GM23248 (cell line): Measurements from ENCODE around the gene SIPA1L3. TPM values are rescaled to one million over a fixed set of nuclear protein-coding genes. Genes with fewer than 3 reads are reported as not detected.

Source experiments
- DNase-seq: peaks from one replicate; pipeline ENCODE4 v3.0.0-alpha.2; 2015
- H2AFZ ChIP-seq: fragments of 200-600 bp; sonication (generic); 2 replicates; pipeline ENCODE4 v1.6.1; 2016; ENCODE audit warnings: antibody characterized with exemption
- H3F3A ChIP-seq: fragments of 200-600 bp; sonication (generic); 2 replicates; pipeline ENCODE4 v1.6.1; 2016; ENCODE audit warnings: mild to moderate bottlenecking, antibody characterized with exemption, mixed run types; ENCODE audit not compliant: insufficient read depth
- H3K27ac ChIP-seq: fragments of 200-600 bp; sonication (generic); 2 replicates; pipeline ENCODE4 v1.5.1; 2016; ENCODE audit warnings: mild to moderate bottlenecking
- H3K27me3 ChIP-seq: fragments of 200-600 bp; sonication (generic); replicated peaks from 2 replicates; pipeline ENCODE4 v1.6.1; 2016; ENCODE audit warnings: mild to moderate bottlenecking; ENCODE audit not compliant: insufficient read depth
- H3K36me3 ChIP-seq: fragments of 200-600 bp; sonication (generic); 2 replicates; pipeline ENCODE4 v1.6.1; 2016; ENCODE audit warnings: low read depth, mild to moderate bottlenecking
- H3K4me1 ChIP-seq: fragments of 200-600 bp; sonication (generic); 2 replicates; pipeline ENCODE4 v1.6.1; 2016; ENCODE audit warnings: mild to moderate bottlenecking; ENCODE audit not compliant: insufficient read depth
- H3K4me2 ChIP-seq: fragments of 200-600 bp; sonication (generic); one replicate; pipeline ENCODE4 v1.6.1; 2016; ENCODE audit warnings: mild to moderate bottlenecking; ENCODE audit not compliant: unreplicated experiment
- H3K4me3 ChIP-seq: fragments of 200-600 bp; sonication (generic); 2 replicates; pipeline ENCODE4 v1.5.1; 2016; ENCODE audit warnings: mild to moderate bottlenecking
- H3K79me2 ChIP-seq: fragments of 200-600 bp; sonication (generic); 2 replicates; pipeline ENCODE4 v1.6.1; 2016; ENCODE audit warnings: mild to moderate bottlenecking; ENCODE audit not compliant: insufficient read depth
- H3K9ac ChIP-seq: fragments of 200-600 bp; sonication (generic); 2 replicates; pipeline ENCODE4 v1.6.1; 2016; ENCODE audit warnings: mild to moderate bottlenecking
- H3K9me2 ChIP-seq: fragments of 200-600 bp; sonication (generic); 2 replicates; pipeline ENCODE4 v1.6.1; 2016; ENCODE audit warnings: mixed run types, mild to moderate bottlenecking, moderate library complexity; ENCODE audit not compliant: insufficient read depth
- H3K9me3 ChIP-seq: fragments of 200-600 bp; sonication (generic); one replicate; pipeline ENCODE4 v1.6.1; 2017; ENCODE audit warnings: low read depth
- H4K20me1 ChIP-seq: fragments of 200-600 bp; sonication (generic); 2 replicates; pipeline ENCODE4 v1.6.0; 2016; ENCODE audit not compliant: insufficient read depth
- EZH2 ChIP-seq: fragments of 200-600 bp; sonication (generic); IDR thresholded peaks from 2 replicates; pipeline ENCODE4 v1.6.1; 2018; ENCODE audit warnings: antibody characterized with exemption, mild to moderate bottlenecking; ENCODE audit not compliant: insufficient read depth, poor library complexity, severe bottlenecking
- EZH2phosphoT487 ChIP-seq: fragments of 200-600 bp; sonication (generic); IDR thresholded peaks from 2 replicates; pipeline ENCODE4 v1.6.1; 2018; ENCODE audit warnings: antibody characterized with exemption, moderate library complexity, mild to moderate bottlenecking, low read depth; ENCODE audit not compliant: insufficient read depth
- WGBS, 2 experiments: methylation state at CpG; one replicate each; pipeline ENCODE4 v1.1.6; 2015 to 2017; ENCODE audit warnings: low lambda C conversion rate in 2 of 2, low coverage in 1 of 2; ENCODE audit errors: missing lambda C conversion rate in 2 of 2; 5-methylcytosine and 5-hydroxymethylcytosine counted together
- in situ Hi-C: fragments of 300-500 bp; cut with MboI; formaldehyde crosslinking; loops from 2 replicates; pipeline ENCODE4 v1.15.0; 2020
- polyA plus RNA-seq: library from polyadenylated mRNA; unstranded; fragments of >200 nt; fragmentation: Nextera tagmentation; extraction: Ambion mirVana; gene quantifications from 2 replicates; pipeline ENCODE4 v1.2.1, GENCODE V29; 2016
- total RNA-seq: library from RNA; depleted of rRNA; stranded (reverse); fragments of >200 nt; shearing (Covaris generic); gene quantifications from 2 replicates; pipeline ENCODE4 v1.2.3, GENCODE V29; 2014

SIPA1L3 gene
- total and polyA plus RNA-seq, 2 experiments from 2014 or later, result 3.7 to 12.1 TPM

DNA sequence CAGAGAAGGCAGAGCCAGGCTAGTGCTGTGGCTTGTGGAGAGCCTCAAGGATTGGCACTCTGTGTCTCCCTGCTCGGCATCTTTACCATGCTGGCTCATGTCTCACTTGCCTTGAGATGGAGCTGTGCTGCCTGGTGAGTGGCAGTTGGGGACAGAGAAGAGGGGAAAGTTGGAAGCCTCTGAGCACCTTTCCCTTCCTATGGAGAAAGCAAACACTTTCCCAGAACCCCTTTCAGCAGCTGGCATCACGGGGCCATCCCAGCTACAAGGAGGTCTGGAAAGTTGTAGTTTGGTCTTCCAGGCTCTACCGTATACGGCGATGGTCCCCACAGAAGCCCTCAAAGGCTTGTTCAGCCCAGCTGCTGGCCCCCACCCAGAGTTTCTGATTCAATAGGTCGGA lies 258.3 kb downstream of the SIPA1L3 start:
- H3K4me2 ChIP-seq, result no peak overlapping the region
- H3K27me3 ChIP-seq, result no peaks in the 10 kb centered on the region
- no peaks in the 10 kb centered on the region for H4K20me1 ChIP-seq
- H3K4me1 ChIP-seq, result no peaks in the 10 kb centered on the region
- no peak overlapping the region for H3K27ac ChIP-seq
- H3F3A ChIP-seq, result no peaks in the 10 kb centered on the region
- no peaks in the 10 kb centered on the region for H3K79me2 ChIP-seq
- no peak overlapping the region for H3K9ac ChIP-seq
- no peak overlapping the region for H3K4me3 ChIP-seq
- 97 to 98% methylated on average over 6 of the region's 6 CpGs for WGBS, 2 experiments
- in situ Hi-C loops, result no loop called here
- H2AFZ ChIP-seq, result no peak overlapping the region
- TF ChIP-seq EZH2phosphoT487 (no peak), EZH2 (no peak)
- H3K9me2 ChIP-seq, result no peaks in the 10 kb centered on the region
- peaks cover 19% of the 10 kb centered on the region; the same call in 1 of the 2 replicates for H3K36me3 ChIP-seq
- no peaks in the 10 kb centered on the region for H3K9me3 ChIP-seq
- DNase-seq, result no peak

DNA sequence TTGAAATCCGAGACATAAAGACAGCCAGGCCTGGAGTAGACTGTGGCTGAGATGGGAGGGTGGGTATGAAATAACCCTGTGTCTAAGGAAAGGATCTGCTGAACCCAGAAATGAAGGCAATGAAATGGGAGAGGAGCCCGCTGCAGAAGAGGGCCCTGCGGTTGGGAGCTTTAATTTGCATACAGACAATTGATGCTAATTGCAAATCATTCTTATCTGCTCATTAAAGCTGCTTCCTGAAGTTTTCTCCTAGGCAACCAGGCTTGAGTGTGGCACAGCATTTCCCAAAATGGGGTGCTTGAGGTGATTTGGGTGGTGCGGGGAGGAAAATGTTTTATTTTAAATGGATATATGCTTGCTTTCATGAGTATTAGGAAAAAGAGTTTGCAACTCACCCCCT lies 261.6 kb downstream of the SIPA1L3 start:
- Histone ChIP-seq H2AFZ (no peak overlapping the region), H3K27ac (no peak overlapping the region), H3K4me1 (peaks cover 2% of the 10 kb centered on the region), H3K36me3 (no peaks in the 10 kb centered on the region), H3K9me2 (no peaks in the 10 kb centered on the region), H4K20me1 (no peaks in the 10 kb centered on the region), H3K9me3 (no peaks in the 10 kb centered on the region), H3K27me3 (no peaks in the 10 kb centered on the region), H3F3A (0 out of 2 replicates have a peak, but pooled peaks cover 7% of the 10 kb centered on the region), H3K4me3 (no peak overlapping the region), H3K79me2 (no peaks in the 10 kb centered on the region), H3K9ac (no peak overlapping the region), H3K4me2 (no peak overlapping the region)
- TF ChIP-seq EZH2 (no peak), EZH2phosphoT487 (no peak)
- 88 to 94% methylated on average over 4 of the region's 4 CpGs for WGBS, 2 experiments
- in situ Hi-C loops, result no loop called here
- DNase-seq, result no peak

DNA sequence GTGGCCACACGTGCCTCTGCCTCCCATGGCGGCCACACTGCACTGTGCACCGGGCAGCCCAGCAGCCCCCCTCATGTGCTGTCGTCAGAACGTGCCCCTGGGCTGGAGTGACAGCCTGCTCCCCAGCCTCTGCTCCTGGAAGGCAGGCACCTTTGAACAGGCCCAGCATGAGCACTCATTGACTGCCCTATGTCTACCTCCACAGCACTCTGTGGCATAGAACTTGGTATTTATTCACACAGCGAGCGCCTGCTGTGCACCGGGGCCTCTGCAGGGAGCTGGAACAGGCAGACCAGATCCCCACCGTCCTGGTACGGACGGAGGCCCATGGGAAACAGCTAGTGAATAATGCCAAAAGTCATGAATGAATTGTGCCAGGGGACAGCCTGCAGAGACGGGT lies 263.3 kb downstream of the SIPA1L3 start:
- TF ChIP-seq EZH2phosphoT487 (no peak), EZH2 (no peak)
- Histone ChIP-seq H3K36me3 (no peaks in the 10 kb centered on the region), H3K9me3 (no peaks in the 10 kb centered on the region), H3K9me2 (no peaks in the 10 kb centered on the region), H2AFZ (no peak overlapping the region), H3K4me2 (no peak overlapping the region), H3K4me1 (peaks cover 7% of the 10 kb centered on the region), H3K27ac (no peak overlapping the region), H3K9ac (no peak overlapping the region), H4K20me1 (no peaks in the 10 kb centered on the region), H3K27me3 (no peaks in the 10 kb centered on the region), H3F3A (0 out of 2 replicates have a peak, but pooled peaks cover 7% of the 10 kb centered on the region), H3K4me3 (no peak overlapping the region), H3K79me2 (no peaks in the 10 kb centered on the region)
- WGBS, 2 experiments, result 77 to 79% methylated on average over 12 of the region's 12 CpGs
- DNase-seq, result no peak
- in situ Hi-C loops, result no loop called here

DNA sequence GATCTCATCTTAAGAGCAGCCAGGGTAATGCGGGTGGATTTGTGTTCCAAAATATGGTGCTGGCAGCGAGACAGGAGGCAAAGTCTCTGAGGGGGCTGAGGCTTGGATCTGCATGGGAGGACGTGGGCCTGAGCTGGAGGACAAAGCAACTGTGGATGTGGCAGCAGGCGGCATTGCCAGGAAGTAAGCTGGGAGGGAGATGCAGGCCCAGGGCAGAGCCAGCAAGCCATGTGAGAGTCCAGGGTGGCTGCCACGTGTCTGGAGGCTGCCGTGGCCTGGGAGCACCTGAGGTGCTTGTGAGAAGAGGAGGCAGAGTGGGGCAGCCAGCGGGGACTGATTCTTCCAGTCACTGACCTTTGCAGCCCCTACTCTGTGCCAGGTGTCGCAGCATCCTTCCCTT lies 265.0 kb downstream of the SIPA1L3 start:
- Histone ChIP-seq H2AFZ (no peak overlapping the region), H3K4me3 (no peak overlapping the region), H3K4me2 (no peak overlapping the region), H3K9ac (no peak overlapping the region), H3K27ac (no peak overlapping the region), H3K9me3 (no peaks in the 10 kb centered on the region), H3K9me2 (no peaks in the 10 kb centered on the region), H3K4me1 (peaks cover 7% of the 10 kb centered on the region), H3K36me3 (no peaks in the 10 kb centered on the region), H3K27me3 (no peaks in the 10 kb centered on the region), H3F3A (0 out of 2 replicates have a peak, but pooled peaks cover 7% of the 10 kb centered on the region), H4K20me1 (no peaks in the 10 kb centered on the region), H3K79me2 (no peaks in the 10 kb centered on the region)
- no peak for TF ChIP-seq EZH2phosphoT487
- TF ChIP-seq EZH2, result no peak
- WGBS, 2 experiments, result 64 to 66% methylated on average over 8 of the region's 8 CpGs
- DNase-seq, result no peak
- in situ Hi-C loops, result no loop called here
